CD4-positive, alpha-beta T cell treated with Interleukin-6 for 4 hours (primary cell): ENCODE data around the gene OR9I1.

Source experiments
- DNase-seq: peaks from one replicate; pipeline ENCODE4 v3.0.0-alpha.2; 2020; ENCODE audit warnings: mixed read lengths

OR9I1 gene

GRCh38 chr11:58125469-58125868 lies at the start of gene OR9I1:
Gene OR9I1 (minus strand): TSS chr11:58125530. CDS start chr11:58119444, 6,086 bp downstream.
- no peak for DNase-seq

GRCh38 chr11:58165504-58166106 lies 40.3 kb upstream of the OR9I1 start:
- DNase-seq: no peak

GRCh38 chr11:58164990-58165389 lies 39.7 kb upstream of the OR9I1 start:
- DNase-seq: no peak

GRCh38 chr11:58164389-58164788 lies 39.1 kb upstream of the OR9I1 start:
- no peak for DNase-seq

- DNase-seq: no peak
Observed at GRCh38 chr11:58152781-58153180, 27.5 kb upstream of the OR9I1 start.

- no peak for DNase-seq
Observed at GRCh38 chr11:58142761-58143160, 17.4 kb upstream of the OR9I1 start.

- no peak for DNase-seq
Observed at GRCh38 chr11:58135171-58135570, 9.8 kb upstream of the OR9I1 start.

- DNase-seq: no peak
Observed at GRCh38 chr11:58134151-58134550, 8.8 kb upstream of the OR9I1 start.

GRCh38 chr11:58133309-58134076 lies 8.2 kb upstream of the OR9I1 start:
- DNase-seq: no peak

- no peak for DNase-seq
Observed at GRCh38 chr11:58127350-58127749, 2.0 kb upstream of the OR9I1 start.

GRCh38 chr11:58121096-58121495 lies 4.2 kb downstream of the OR9I1 start:
- no peak for DNase-seq

- DNase-seq: no peak
Observed at GRCh38 chr11:58097437-58097836, 27.9 kb downstream of the OR9I1 start.

GRCh38 chr11:58086528-58086927 lies 38.8 kb downstream of the OR9I1 start:
- DNase-seq: no peak

GRCh38 chr11:58075781-58076180 lies 49.5 kb downstream of the OR9I1 start:
- DNase-seq: no peak

- no peak for DNase-seq
Observed at GRCh38 chr11:58070585-58070984, 54.7 kb downstream of the OR9I1 start.

GRCh38 chr11:58068655-58069054 lies 56.7 kb downstream of the OR9I1 start:
- DNase-seq: no peak

- DNase-seq: no peak
Observed at GRCh38 chr11:58067685-58068084, 57.6 kb downstream of the OR9I1 start.
